ENCODE data around the gene SERPINB12.

GRCh38 chr18:63617915-63618234, 75.7 kb downstream of the SERPINB12 start:
- TF ChIP-seq ZNF398 (tag by site-specific recombination; IDR thresholded peaks at IDR 0.05), result no peak
- no peak for TF ChIP-seq PRDM4 (tag by site-specific recombination; IDR thresholded peaks at IDR 0.05)
- no peak for TF ChIP-seq CTCF (tag by site-specific recombination; IDR thresholded peaks at IDR 0.05)
- no peak for TF ChIP-seq ZNF133 (tag by site-specific recombination; IDR thresholded peaks at IDR 0.05)
- no peak for TF ChIP-seq ZNF112 (tag by site-specific recombination; IDR thresholded peaks at IDR 0.05)
- TF ChIP-seq ZNF701 (tag by site-specific recombination; IDR thresholded peaks at IDR 0.05), result no peak
- TF ChIP-seq BCL6B (tag by site-specific recombination; IDR thresholded peaks at IDR 0.05), result no peak
- TF ChIP-seq ZNF76 (tag by site-specific recombination; IDR thresholded peaks at IDR 0.05; ENCODE audit: borderline replicate concordance, low read depth), result no peak

Measured in HEK293 (cell line).